Adrenal gland (tissue), 12 donors: ENCODE data around the gene UBE2R2. TPM values are rescaled to one million over a fixed set of nuclear protein-coding genes. Genes with fewer than 3 reads are reported as not detected.
"Not testable (repeated sequence)": the region's sequence is repeated elsewhere in the genome, so short reads cannot be mapped to it uniquely, and the experiment has no call there.

Experiments
- DNase-seq, 7 donors: peaks; one replicate each; pipeline ENCODE4 v3.0.0-alpha.2; 2019 to 2020
- H3K27ac ChIP-seq, 5 donors: fragments of 200-600 bp; sonication (generic) in 4 of 5; 1 replicate in 3 of 5; 2 replicates in 2 of 5; pipeline versions ENCODE4 v1.5.1 to v1.8.0; 2016 to 2020; ENCODE audit warnings: mild to moderate bottlenecking in 1 of 5
- H3K27me3 ChIP-seq: fragments of 200-600 bp; 2 replicates; pipeline ENCODE4 v1.8.0; 2021
- H3K36me3 ChIP-seq, 2 donors: fragments of 200-600 bp; replicated peaks in 1 of 2; 1 replicate in 1 of 2; 2 replicates in 1 of 2; pipeline versions ENCODE4 v1.5.1 to v1.8.0; 2018 to 2022
- H3K4me1 ChIP-seq, 2 donors: fragments of 200-600 bp; replicated peaks in 1 of 2; 1 replicate in 1 of 2; 2 replicates in 1 of 2; pipeline versions ENCODE4 v1.5.1 to v1.8.0; 2018 to 2021
- H3K4me3 ChIP-seq, 4 donors: fragments of 200-600 bp; sonication (generic) in 3 of 4; one replicate each; pipeline ENCODE4 v1.5.1; 2016 to 2018
- H3K9me3 ChIP-seq, 3 donors: fragments of 200-600 bp; sonication (generic) in 1 of 3; replicated peaks in 1 of 3; 1 replicate in 2 of 3; 2 replicates in 1 of 3; pipeline versions ENCODE4 v1.5.1 to v1.8.0; 2016 to 2021
- POLR2A ChIP-seq, 2 donors: fragments of 450-650 bp; IDR thresholded peaks; one replicate each; pipeline ENCODE4 v1.6.1; 2017; ENCODE audit warnings: antibody characterized with exemption in 2 of 2, mild to moderate bottlenecking in 2 of 2, moderate library complexity in 1 of 2
- WGBS, 4 donors: extraction: QIAGEN DNeasy Blood & Tissue Kit in 2 of 4; methylation state at CpG; one replicate each; pipeline versions ENCODE4 v1.1.5 to v1.1.7; 2013 to 2017; 5-methylcytosine and 5-hydroxymethylcytosine counted together
- intact Hi-C, 2 donors: fragments of 100-400 bp; cut with DNase I; formaldehyde crosslinking; loops; one replicate each; pipeline versions ENCODE4 v1.14.1 to v1.15.0; 2022 to 2023
- polyA plus RNA-seq, 3 donors: library from polyadenylated mRNA; stranded (reverse); fragments of 200-250 nt in 2 of 3; fragments of 350-450 nt in 1 of 3; fragmentation: Illumina TruSeq in 1 of 3; extraction: RNeasy Lipid Tissue Mini Kit (QIAGEN cat#74804) in 1 of 3; gene quantifications; one replicate each; pipeline ENCODE4 v1.2.3, GENCODE V29; 2013 to 2014
- total RNA-seq, 9 donors: library from RNA; depleted of rRNA in 4 of 9; stranded (reverse); fragments of >200 nt in 4 of 9; fragments of 120-200 nt in 1 of 9; fragmentation: NEBNext Ultra II Directional in 1 of 9; extraction: Animal tissue kit (Norgen Biotek cat#: 25700) in 1 of 9; gene quantifications; one replicate each; pipeline versions ENCODE4 v1.1.0 to v1.2.4, GENCODE V29; 2013 to 2023
- TF ChIP-seq, protein P1 (sequence below), 6 experiments: fragments of 450-650 bp in 4 of 6; fragments of 200-600 bp in 2 of 6; sonication (generic) in 1 of 6; IDR thresholded peaks; 1 replicate in 5 of 6; 2 replicates in 1 of 6; pipeline versions ENCODE4 v1.5.1 to v1.8.0; 2016 to 2021; ENCODE audit warnings: antibody characterized with exemption in 6 of 6, mild to moderate bottlenecking in 2 of 6, moderate library complexity in 1 of 6
- donor health status: healthy with polysubstance abuse.
- donor health status: Bipolar disorder and iron deficiency.
- donor health status: DM: yes; HTN: yes; CAD: no.
- donor health status: DM: no; HTN: no; CAD: no.
- donor health status: DM: no; HTN: no; CAD: no.
- donor health status: DM: yes; HTN: yes; CAD: no.

UBE2R2 gene
- total and polyA plus RNA-seq, 12 donors = 12.8 to 46.7 (median 26.9) TPM

DNA sequence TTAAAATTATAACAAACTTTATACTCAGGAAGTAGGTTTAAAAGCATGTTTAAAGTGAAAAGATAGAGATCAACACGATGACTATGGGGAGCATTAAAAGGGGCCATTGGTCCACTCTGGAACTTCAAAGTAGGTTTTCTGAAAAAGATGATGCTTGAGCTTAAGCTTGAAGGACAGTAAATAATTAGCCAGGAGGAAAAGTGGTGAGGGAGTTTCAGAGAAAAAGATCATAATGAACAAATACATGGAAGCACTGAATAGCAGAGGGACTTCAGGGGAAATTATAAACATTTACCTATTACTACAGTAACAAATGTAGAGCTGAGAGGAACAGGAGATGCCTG, 8.0 kb upstream of the UBE2R2 start:
- H3K36me3 ChIP-seq, H3K4me1 ChIP-seq, H3K4me3 ChIP-seq, H3K27ac ChIP-seq, intact Hi-C loops, DNase-seq, H3K9me3 ChIP-seq, H3K27me3 ChIP-seq: not testable (repeated sequence)
- WGBS, 4 donors = 66 to 80% (median 73%) methylated on average over 1 of the region's 1 CpG

DNA sequence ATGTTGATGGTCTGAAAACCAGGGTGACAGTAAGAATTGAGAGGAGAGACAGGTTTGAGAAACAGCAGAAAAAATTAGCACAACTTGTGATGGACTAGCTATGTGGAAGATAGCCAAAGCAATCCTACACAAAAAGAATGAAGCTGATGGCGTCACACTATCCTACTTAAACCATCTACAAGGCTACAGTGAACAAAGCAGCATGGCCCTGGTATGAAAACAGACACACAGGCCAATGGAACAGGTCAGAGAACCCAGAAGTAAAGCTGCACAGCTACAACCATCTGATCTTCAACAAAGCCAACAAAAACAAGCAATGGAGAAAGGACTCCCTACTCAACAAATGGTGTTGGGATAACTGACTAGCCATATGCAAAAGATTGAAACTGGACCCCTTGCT, 7.5 kb upstream of the UBE2R2 start:
- H3K36me3 ChIP-seq = no peaks in the 10 kb centered on the region
- TF ChIP-seq, protein P1, sequence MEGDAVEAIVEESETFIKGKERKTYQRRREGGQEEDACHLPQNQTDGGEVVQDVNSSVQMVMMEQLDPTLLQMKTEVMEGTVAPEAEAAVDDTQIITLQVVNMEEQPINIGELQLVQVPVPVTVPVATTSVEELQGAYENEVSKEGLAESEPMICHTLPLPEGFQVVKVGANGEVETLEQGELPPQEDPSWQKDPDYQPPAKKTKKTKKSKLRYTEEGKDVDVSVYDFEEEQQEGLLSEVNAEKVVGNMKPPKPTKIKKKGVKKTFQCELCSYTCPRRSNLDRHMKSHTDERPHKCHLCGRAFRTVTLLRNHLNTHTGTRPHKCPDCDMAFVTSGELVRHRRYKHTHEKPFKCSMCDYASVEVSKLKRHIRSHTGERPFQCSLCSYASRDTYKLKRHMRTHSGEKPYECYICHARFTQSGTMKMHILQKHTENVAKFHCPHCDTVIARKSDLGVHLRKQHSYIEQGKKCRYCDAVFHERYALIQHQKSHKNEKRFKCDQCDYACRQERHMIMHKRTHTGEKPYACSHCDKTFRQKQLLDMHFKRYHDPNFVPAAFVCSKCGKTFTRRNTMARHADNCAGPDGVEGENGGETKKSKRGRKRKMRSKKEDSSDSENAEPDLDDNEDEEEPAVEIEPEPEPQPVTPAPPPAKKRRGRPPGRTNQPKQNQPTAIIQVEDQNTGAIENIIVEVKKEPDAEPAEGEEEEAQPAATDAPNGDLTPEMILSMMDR (IDR thresholded peaks at IDR 0.05) = no peak
- no peak for TF ChIP-seq POLR2A (IDR thresholded peaks at IDR 0.05)
- no peaks in the 10 kb centered on the region for H3K27me3 ChIP-seq
- H3K9me3 ChIP-seq = no peaks in the 10 kb centered on the region
- no peak for DNase-seq
- H3K27ac ChIP-seq = no peak overlapping the region
- 88 to 100% (median 95%) methylated on average over 1 of the region's 1 CpG for WGBS, 4 donors
- intact Hi-C loops = no loop called here
- H3K4me3 ChIP-seq = no peak overlapping the region
- H3K4me1 ChIP-seq = peaks cover 10 to 11% of the 10 kb centered on the region in 2 donors

DNA sequence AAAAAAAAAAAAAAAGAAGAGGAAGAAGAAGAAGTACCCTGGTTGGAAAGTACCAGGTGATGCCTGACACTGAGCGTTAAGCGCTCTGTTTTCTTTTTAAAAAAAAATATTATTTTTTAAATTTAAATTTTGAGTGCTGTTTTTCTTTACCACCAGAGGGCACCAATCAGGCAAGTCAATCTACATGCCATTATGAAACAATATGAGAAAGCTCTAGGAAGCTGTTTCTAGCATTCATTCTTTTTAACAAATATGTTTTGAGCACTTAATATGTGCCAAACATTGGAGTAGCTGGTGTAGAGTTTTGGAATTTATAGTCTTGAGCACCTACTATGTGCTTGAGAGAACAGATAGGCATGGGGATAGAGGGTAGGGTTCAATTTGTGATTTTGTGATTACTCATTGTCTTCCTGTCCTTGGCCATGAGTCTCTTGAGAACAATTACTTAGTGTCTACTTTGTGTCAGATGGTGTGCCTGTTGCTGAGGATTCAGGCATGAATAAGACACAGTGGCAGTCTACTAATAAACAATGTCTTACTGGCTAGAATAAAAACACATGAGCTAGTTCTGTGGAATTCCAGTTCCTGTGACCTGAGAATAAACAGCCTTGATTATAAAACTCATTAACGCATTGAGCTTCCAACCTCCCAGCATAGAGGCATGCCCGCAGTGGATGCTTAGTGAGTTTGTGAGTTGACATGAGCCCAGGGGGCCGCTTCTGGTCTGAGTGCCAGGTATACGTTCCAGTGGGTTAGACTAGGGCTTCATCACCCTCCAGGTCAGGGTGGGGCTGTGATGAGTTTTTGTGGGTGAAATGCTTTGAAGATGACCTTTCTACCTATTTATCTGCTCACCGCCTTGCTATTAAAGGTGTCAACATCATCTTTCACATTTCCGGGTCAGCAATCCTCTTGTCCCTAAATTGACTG, 3.0 kb upstream of the UBE2R2 start:
- Histone ChIP-seq H3K4me3 (no peak overlapping the region), H3K27me3 (no peaks in the 10 kb centered on the region), H3K36me3 (no peaks in the 10 kb centered on the region), H3K4me1 (peaks cover 15 to 34% of the 10 kb centered on the region in 2 donors), H3K27ac (peak overlapping the region in 4 of 5 donors; percentile 41 to 75 (median 56)), H3K9me3 (no peaks in the 10 kb centered on the region)
- intact Hi-C loops = loop anchor here in 1 of 2 donors (5.0 kb wide), 1 partner anchor 113 kb away; no protein-coding TSS in a partner anchor
- DNase-seq = peak in 2 of 7 donors; percentile 41 to 60
- TF ChIP-seq, protein P1 (IDR thresholded peaks at IDR 0.05) = peak; percentile 56 to 91 (median 76)
- no peak for TF ChIP-seq POLR2A (IDR thresholded peaks at IDR 0.05)
- 59 to 64% (median 61%) methylated on average over 8 of the region's 8 CpGs for WGBS, 4 donors

DNA sequence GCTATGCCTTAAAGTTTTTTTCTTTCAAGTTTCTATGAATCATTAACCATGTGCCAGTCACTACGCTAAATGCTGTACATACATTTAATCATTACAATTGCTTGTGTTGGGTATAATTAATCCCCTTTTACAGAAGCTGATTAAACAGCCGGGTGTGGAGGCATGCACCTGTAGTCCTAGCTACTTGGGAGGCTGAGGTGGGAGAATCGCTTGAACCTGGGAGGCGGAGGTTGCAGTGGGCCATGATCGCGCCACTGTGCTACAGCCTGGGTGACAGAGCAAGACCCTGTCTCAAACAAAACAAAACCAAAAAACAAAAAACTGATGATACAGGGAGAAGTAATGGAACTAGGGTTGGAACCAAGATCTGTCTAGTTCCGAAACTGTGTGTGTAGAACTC, 1.2 kb upstream of the UBE2R2 start:
- WGBS, 4 donors = 89 to 97% (median 96%) methylated on average over 7 of the region's 7 CpGs
- Histone ChIP-seq H3K9me3 (no peaks in the 10 kb centered on the region), H3K36me3 (no peaks in the 10 kb centered on the region), H3K4me1 (peaks cover 24 to 52% of the 10 kb centered on the region in 2 donors), H3K27ac (peak overlapping the region in 4 of 5 donors; percentile 88 to 99 (median 98)), H3K4me3 (no peak overlapping the region), H3K27me3 (no peaks in the 10 kb centered on the region)
- no peak for DNase-seq
- no peak for TF ChIP-seq POLR2A (IDR thresholded peaks at IDR 0.05)
- TF ChIP-seq, protein P1 (IDR thresholded peaks at IDR 0.05) = no peak
- intact Hi-C loops = loop anchor here in 1 of 2 donors (5.0 kb wide), 1 partner anchor 37 kb away; no protein-coding TSS in a partner anchor
